Gastroesophageal sphincter (tissue), 4 donors: Measurements from ENCODE around the gene CACNG4. TPM values are rescaled to one million over a fixed set of nuclear protein-coding genes. Genes with fewer than 3 reads are reported as not detected.

Experiments
- ATAC-seq: fragments of 150-250 bp; one replicate; pipeline ENCODE4 v1.9.1; 2016; ENCODE audit warnings: mild to moderate bottlenecking, moderate library complexity
- H3K27ac ChIP-seq, 4 donors: fragments of 200-600 bp; sonication (generic) in 3 of 4; 1 replicate in 3 of 4; 2 replicates in 1 of 4; pipeline ENCODE4 v1.5.1; 2016 to 2019
- H3K27me3 ChIP-seq: fragments of 200-600 bp; sonication (generic); one replicate; pipeline ENCODE4 v1.5.1; 2019
- H3K36me3 ChIP-seq, 2 donors: fragments of 200-600 bp; sonication (generic); one replicate each; pipeline ENCODE4 v1.5.1; 2019; ENCODE audit warnings: control low read depth in 1 of 2
- H3K4me1 ChIP-seq, 3 donors: fragments of 200-600 bp; sonication (generic); 1 replicate in 2 of 3; 2 replicates in 1 of 3; pipeline ENCODE4 v1.5.1; 2016 to 2019; ENCODE audit warnings: control low read depth in 2 of 3
- H3K4me3 ChIP-seq, 2 donors: fragments of 200-600 bp; sonication (generic); one replicate each; pipeline ENCODE4 v1.5.1; 2019; ENCODE audit warnings: mild to moderate bottlenecking in 1 of 2, moderate library complexity in 1 of 2
- H3K9me3 ChIP-seq, 3 donors: fragments of 200-600 bp; sonication (generic); one replicate each; pipeline ENCODE4 v1.5.1; 2017 to 2019; ENCODE audit warnings: control low read depth in 2 of 3
- EP300 ChIP-seq: sonication (generic); formaldehyde crosslinking; IDR thresholded peaks from one replicate; pipeline ENCODE4 v1.6.1; 2017; ENCODE audit warnings: antibody characterized with exemption, mild to moderate bottlenecking
- POLR2A ChIP-seq, 2 donors: fragments of 450-650 bp; IDR thresholded peaks; one replicate each; pipeline ENCODE4 v1.6.1; 2017; ENCODE audit warnings: antibody characterized with exemption in 2 of 2, mild to moderate bottlenecking in 2 of 2, moderate library complexity in 1 of 2
- POLR2AphosphoS5 ChIP-seq: sonication (generic); formaldehyde crosslinking; IDR thresholded peaks from one replicate; pipeline ENCODE4 v1.6.1; 2017; ENCODE audit warnings: antibody characterized with exemption
- WGBS, 2 donors: methylation state at CpG; one replicate each; pipeline ENCODE4 v1.1.5; 2018; ENCODE audit warnings: low coverage in 1 of 2; 5-methylcytosine and 5-hydroxymethylcytosine counted together
- total RNA-seq, 4 donors: library from RNA; depleted of rRNA; stranded (reverse); fragments of >200 nt; gene quantifications; one replicate each; pipeline ENCODE4 v1.1.0, GENCODE V29; 2016
- TF ChIP-seq, protein P1 (sequence below), 4 experiments: fragments of 200-600 bp in 2 of 4; fragments of 450-650 bp in 2 of 4; sonication (generic) in 1 of 4; IDR thresholded peaks; one replicate each; pipeline ENCODE4 v1.5.1; 2017 to 2019; ENCODE audit warnings: antibody characterized with exemption in 4 of 4, mild to moderate bottlenecking in 2 of 4, moderate library complexity in 2 of 4

Gene CACNG4
- total RNA-seq, 4 donors from 2014 or later = 0.13 to 13.5 (median 2.1) TPM; not detected in 1

DNA sequence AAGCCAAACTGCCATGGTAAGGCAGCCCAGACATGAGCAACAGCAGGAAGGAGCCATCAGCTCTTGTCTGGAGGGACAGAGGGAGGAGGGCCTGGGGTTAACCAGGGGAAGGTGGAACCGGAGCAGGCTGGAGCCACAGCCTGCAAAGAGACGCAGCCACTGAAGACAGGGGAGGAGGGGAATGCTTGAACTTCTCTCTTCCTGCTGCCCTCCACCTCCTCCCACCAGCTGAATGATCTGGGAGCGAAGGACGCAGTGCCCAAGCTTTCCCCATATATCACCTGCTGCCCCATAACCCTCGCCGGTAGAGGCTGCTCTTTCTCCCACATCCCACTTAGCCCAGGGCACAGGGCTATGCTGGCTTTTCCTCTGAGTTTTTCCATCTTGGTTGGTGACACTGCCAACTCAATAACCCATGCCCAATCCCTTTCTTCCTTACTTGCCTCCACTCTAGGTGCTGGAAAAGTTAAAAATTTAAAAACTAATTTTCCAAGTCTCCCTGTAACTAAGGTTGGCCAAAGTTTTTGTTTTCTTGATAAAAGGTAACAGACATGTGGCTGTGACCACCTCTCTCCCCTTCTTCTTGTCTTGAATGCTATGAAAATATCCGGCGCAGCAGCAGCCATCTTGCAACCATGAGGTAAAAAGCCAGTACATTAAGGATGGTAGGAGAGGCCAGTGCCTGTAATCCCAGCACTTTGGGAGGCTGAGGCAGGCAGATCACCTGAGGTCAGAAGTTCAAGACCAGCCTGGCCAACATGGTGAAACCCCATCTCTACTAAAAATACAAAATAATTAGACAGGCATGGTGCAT lies 21.8 kb upstream of the CACNG4 start:
- no peak overlapping the region for H3K4me3 ChIP-seq
- TF ChIP-seq POLR2A (IDR thresholded peaks at IDR 0.05) (no peak), POLR2AphosphoS5 (no peak), EP300 (no peak)
- TF ChIP-seq, protein P1, sequence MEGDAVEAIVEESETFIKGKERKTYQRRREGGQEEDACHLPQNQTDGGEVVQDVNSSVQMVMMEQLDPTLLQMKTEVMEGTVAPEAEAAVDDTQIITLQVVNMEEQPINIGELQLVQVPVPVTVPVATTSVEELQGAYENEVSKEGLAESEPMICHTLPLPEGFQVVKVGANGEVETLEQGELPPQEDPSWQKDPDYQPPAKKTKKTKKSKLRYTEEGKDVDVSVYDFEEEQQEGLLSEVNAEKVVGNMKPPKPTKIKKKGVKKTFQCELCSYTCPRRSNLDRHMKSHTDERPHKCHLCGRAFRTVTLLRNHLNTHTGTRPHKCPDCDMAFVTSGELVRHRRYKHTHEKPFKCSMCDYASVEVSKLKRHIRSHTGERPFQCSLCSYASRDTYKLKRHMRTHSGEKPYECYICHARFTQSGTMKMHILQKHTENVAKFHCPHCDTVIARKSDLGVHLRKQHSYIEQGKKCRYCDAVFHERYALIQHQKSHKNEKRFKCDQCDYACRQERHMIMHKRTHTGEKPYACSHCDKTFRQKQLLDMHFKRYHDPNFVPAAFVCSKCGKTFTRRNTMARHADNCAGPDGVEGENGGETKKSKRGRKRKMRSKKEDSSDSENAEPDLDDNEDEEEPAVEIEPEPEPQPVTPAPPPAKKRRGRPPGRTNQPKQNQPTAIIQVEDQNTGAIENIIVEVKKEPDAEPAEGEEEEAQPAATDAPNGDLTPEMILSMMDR (IDR thresholded peaks at IDR 0.05) = no peak
- no peak overlapping the region for H3K27ac ChIP-seq
- H3K9me3 ChIP-seq = peaks cover 0 to 7% (median 0%) of the 10 kb centered on the region in 3 donors
- H3K27me3 ChIP-seq = peaks cover 55% of the 10 kb centered on the region
- H3K4me1 ChIP-seq = peaks cover 0 to 13% (median 0%) of the 10 kb centered on the region in 3 donors
- ATAC-seq = no peak
- WGBS, 2 donors = 62 to 100% methylated on average over 3 to 4 of the region's 8 CpGs
- H3K36me3 ChIP-seq = no peaks in the 10 kb centered on the region

DNA sequence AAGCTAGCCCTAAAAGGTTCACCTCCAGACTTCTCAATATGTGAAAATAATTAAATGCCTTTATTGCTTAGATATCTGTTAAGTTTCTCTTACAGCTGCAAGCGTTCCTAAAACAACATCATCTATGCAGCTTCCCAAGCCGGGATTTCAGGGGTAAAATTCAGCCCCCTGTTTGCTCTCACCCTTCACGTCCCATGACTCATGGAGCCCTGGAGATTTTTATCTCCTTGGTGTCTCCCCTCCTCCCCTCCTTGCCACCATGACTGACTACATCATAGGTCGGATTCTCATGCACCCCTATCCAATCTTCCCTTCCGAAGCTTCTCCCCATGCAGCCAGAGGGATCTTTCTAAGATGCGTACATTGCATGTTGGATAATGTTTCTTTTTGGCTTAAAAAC lies 21.0 kb upstream of the CACNG4 start:
- H3K4me1 ChIP-seq = peaks cover 0 to 13% (median 0%) of the 10 kb centered on the region in 3 donors
- no peak for ATAC-seq
- TF ChIP-seq, protein P1 (IDR thresholded peaks at IDR 0.05) = no peak
- TF ChIP-seq POLR2A (IDR thresholded peaks at IDR 0.05) (no peak), POLR2AphosphoS5 (no peak), EP300 (no peak)
- H3K27ac ChIP-seq = no peak overlapping the region
- H3K27me3 ChIP-seq = peaks cover 50% of the 10 kb centered on the region
- WGBS, 2 donors = 62 to 86% methylated on average over 5 to 6 of the region's 6 CpGs
- H3K4me3 ChIP-seq = no peak overlapping the region
- H3K9me3 ChIP-seq = no peaks in the 10 kb centered on the region
- H3K36me3 ChIP-seq = no peaks in the 10 kb centered on the region

DNA sequence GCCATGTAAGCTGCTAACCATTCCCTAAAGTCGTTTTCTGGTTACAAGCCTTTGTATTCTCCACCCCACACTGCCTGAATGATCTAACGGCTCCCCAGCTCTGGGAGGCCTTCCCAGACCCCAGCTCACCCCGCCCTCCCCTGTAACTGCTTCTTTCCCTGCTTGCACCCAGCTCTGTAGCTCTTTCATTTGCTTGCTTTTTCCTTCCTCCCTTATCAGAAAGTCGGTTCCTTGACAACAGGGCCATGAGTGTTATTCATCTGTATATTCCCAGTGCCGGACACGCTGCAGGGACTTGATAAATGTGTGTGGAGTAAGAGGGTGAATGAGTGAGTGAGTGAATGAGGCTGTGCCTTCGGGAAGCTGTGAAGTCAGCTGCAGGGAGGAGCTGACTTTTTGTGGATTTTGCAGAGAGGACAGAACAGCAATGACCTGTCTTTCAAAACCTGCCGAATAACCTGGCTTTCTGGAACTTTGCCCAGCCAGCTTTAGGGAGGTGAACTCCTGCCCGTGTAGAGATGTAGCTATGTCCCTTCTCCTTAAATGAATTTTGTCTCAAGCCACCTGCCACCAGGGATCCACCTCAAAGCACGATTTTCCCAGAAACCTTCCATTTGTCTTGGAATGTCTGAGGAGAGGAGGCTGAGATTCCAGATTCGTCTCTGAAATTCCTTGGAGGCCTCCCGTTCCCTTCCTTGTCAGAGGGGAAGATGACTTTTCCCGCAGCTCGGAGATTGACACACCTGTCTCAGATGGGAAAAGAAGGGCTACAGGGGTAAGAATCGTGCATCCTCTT lies 20.0 kb upstream of the CACNG4 start:
- TF ChIP-seq POLR2A (IDR thresholded peaks at IDR 0.05) (no peak), EP300 (no peak), POLR2AphosphoS5 (no peak)
- TF ChIP-seq, protein P1 (IDR thresholded peaks at IDR 0.05) = no peak
- H3K9me3 ChIP-seq = no peaks in the 10 kb centered on the region
- ATAC-seq = no peak
- no peak overlapping the region for H3K27ac ChIP-seq
- H3K4me1 ChIP-seq = peaks cover 0 to 13% (median 0%) of the 10 kb centered on the region in 3 donors
- no peak overlapping the region for H3K4me3 ChIP-seq
- no peaks in the 10 kb centered on the region for H3K36me3 ChIP-seq
- H3K27me3 ChIP-seq = peaks cover 39% of the 10 kb centered on the region
- 17 to 32% methylated on average over 8 to 13 of the region's 15 CpGs for WGBS, 2 donors

DNA sequence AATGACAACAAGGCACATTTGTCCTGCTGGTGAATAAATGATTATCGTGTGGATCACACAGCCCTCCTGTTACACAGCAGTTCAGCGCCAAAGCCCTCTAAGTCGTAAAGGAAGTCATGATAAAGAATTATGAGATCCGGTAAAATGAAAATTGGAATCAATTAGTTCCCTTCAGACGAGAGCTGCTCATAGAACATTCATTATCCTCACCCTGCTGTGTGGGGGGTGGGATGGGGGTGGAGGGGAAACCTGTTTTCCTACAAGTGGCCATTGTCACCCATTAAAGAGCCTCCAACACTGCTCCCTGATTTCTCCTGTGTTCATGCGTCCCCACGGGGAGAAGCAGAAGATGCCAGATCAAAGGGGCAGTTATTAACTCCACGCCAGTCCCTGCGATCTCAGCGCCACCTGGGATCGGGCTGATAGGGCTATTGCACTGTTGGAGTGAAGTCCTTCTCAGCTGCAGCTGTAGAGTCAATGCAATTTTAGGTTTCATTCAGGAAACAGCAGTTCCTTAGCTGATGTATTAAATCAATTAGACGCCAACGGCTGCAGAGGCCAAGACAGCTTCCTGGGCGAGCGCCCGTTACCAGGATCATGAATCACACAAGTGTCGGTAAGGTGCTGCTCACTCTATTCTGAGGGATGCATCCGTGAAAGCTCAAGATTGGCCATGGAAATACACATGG lies 19.2 kb upstream of the CACNG4 start:
- TF ChIP-seq, protein P1 (IDR thresholded peaks at IDR 0.05) = no peak
- TF ChIP-seq EP300 (no peak), POLR2AphosphoS5 (no peak), POLR2A (IDR thresholded peaks at IDR 0.05) (no peak)
- H3K4me1 ChIP-seq = peaks cover 0 to 13% (median 0%) of the 10 kb centered on the region in 3 donors
- no peak for ATAC-seq
- no peaks in the 10 kb centered on the region for H3K36me3 ChIP-seq
- H3K27ac ChIP-seq = no peak overlapping the region
- WGBS, 2 donors = 47 to 51% methylated on average over 9 to 11 of the region's 18 CpGs
- H3K27me3 ChIP-seq = peaks cover 32% of the 10 kb centered on the region
- H3K9me3 ChIP-seq = no peaks in the 10 kb centered on the region
- no peak overlapping the region for H3K4me3 ChIP-seq
